Epithelial cell of esophagus (primary cell): ENCODE results near the gene AGBL1.
A peak's percentile ranks its signal among the peaks of the same experiment; 100 is the strongest.

Source experiments
- DNase-seq: peaks from one replicate; pipeline ENCODE4 v3.0.0; 2010; ENCODE audit warnings: low read depth
- H3K4me3 ChIP-seq: 2 replicates; pipeline ENCODE4 v1.5.1; 2011; ENCODE audit warnings: mild to moderate bottlenecking, low read length, control low read depth
- TF ChIP-seq, protein P1 (sequence below): IDR thresholded peaks from 2 replicates; pipeline ENCODE4 v1.5.1; 2011; ENCODE audit warnings: low read depth, mild to moderate bottlenecking, low read length, control low read depth, inconsistent platforms; ENCODE audit not compliant: insufficient read depth; ENCODE audit errors: missing control alignments

The AGBL1 gene

GRCh38 chr15:86969364-86969763 is 889.7 kb downstream of the AGBL1 start:
- TF ChIP-seq, protein P1, sequence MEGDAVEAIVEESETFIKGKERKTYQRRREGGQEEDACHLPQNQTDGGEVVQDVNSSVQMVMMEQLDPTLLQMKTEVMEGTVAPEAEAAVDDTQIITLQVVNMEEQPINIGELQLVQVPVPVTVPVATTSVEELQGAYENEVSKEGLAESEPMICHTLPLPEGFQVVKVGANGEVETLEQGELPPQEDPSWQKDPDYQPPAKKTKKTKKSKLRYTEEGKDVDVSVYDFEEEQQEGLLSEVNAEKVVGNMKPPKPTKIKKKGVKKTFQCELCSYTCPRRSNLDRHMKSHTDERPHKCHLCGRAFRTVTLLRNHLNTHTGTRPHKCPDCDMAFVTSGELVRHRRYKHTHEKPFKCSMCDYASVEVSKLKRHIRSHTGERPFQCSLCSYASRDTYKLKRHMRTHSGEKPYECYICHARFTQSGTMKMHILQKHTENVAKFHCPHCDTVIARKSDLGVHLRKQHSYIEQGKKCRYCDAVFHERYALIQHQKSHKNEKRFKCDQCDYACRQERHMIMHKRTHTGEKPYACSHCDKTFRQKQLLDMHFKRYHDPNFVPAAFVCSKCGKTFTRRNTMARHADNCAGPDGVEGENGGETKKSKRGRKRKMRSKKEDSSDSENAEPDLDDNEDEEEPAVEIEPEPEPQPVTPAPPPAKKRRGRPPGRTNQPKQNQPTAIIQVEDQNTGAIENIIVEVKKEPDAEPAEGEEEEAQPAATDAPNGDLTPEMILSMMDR = no peak
- no peak for DNase-seq
- H3K4me3 ChIP-seq = no peak overlapping the region

GRCh38 chr15:86973284-86973844 is 893.7 kb downstream of the AGBL1 start:
- H3K4me3 ChIP-seq = no peak overlapping the region
- no peak for DNase-seq
- TF ChIP-seq, protein P1 = no peak

- no peak overlapping the region for H3K4me3 ChIP-seq
- no peak for DNase-seq
- TF ChIP-seq, protein P1 = no peak
These were observed 908.4 kb downstream of the AGBL1 start for GRCh38 chr15:86988033-86988432.

GRCh38 chr15:87021751-87022150 is 942.1 kb downstream of the AGBL1 start:
- DNase-seq = no peak
- H3K4me3 ChIP-seq = no peak overlapping the region
- TF ChIP-seq, protein P1 = no peak

DNA sequence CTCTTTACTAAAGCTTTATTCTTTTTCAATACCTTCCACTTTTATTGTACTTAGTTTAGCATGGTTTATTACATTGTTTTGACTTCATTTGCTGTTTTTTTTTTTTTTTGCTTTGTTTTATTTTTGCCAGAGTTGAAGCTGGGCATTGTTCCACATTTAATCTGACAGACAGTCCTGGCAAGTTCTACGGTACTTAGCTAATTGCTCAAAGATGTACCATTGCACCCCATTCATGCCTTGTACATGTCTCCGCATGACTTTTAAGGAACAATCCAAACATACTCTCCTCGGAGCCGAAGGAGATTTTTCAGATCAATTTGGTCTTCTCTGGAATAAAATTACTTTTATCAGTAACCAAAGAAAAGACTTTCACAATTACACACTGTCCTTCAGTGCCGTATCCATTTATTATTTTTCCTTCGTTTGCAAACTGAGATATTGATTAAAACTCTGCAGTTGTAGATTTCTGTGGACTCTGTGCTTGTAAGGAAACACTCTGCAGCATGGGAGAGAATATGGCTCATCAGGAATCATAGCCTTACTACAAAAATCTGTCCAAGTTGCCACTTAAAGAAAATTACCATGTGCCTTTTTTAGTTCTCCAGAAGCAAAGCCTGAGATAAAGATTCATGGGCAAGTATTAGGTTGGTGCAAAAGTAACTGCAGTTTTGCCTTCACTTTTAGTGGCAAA is 952.0 kb downstream of the AGBL1 start:
- peak; percentile 83 for DNase-seq
- TF ChIP-seq, protein P1 = no peak
- no peak overlapping the region for H3K4me3 ChIP-seq

DNA sequence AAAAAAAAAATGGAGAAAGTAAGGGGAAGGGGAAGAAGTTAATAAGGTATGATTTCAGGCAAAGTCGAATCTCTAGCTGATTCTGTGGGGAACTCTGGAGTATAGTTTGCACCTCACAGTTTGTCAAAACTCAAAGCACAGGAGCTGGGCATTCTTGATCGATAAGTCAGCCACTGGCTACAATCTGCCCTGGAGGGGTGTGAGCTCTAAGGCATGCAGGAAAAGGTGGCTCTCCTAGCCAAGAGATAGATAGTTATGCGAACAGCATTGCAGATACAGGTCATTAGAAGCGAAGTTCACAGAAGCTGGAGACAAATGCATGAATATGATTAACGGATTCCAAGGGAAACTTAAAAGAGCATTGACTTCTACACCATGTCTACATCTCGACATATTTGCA is 952.6 kb downstream of the AGBL1 start:
- DNase-seq = peak; percentile 79
- no peak overlapping the region for H3K4me3 ChIP-seq
- TF ChIP-seq, protein P1 = no peak

DNA sequence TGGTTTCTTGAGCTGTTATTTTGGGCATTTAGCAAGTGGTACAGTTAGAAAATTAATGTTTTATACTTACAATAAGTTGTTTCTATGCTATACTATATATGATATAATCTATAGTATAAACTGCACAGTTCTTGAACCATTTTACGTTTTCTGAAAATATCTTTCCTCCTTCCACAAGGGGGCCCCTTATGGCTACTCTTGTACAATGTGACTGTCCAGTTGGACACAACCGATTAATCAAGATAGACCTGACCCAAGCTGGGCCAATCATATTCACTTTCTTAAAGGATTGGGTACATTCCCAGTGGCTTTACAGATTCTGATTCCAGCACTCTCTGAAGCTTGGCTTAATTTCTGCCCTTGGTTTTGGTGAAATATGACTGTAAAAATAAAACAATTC is 953.4 kb downstream of the AGBL1 start:
- DNase-seq = no peak
- no peak overlapping the region for H3K4me3 ChIP-seq
- TF ChIP-seq, protein P1 = no peak
